Measurements from ENCODE around the gene AKAP1. TPM values are rescaled to one million over a fixed set of nuclear protein-coding genes. Genes with fewer than 3 reads are reported as not detected.

AKAP1 gene
- polyA plus RNA-seq, 1 donor from 2014 or later, result 38.7 TPM

- no peak overlapping the region for H3K4me3 ChIP-seq (ENCODE audit: low read length)
- no peak overlapping the region for H3K27ac ChIP-seq (ENCODE audit: low read length)
- H3K36me3 ChIP-seq (ENCODE audit: insufficient read depth, low read length), result no peaks in the 10 kb centered on the region
Observed at GRCh38 chr17:57106107-57106835, 21.2 kb downstream of the AKAP1 start.

More at GRCh38 chr17:57106107-57106835, 21.2 kb downstream of the AKAP1 start:
- Histone ChIP-seq H3K27me3 (ENCODE audit: insufficient read depth, low read depth, low read length) (no peaks in the 10 kb centered on the region), H3F3A (ENCODE audit: insufficient read depth, low read length, poor library complexity, severe bottlenecking) (no peaks in the 10 kb centered on the region), H3K9me2 (ENCODE audit: insufficient read depth, low read length) (no peaks in the 10 kb centered on the region), H3K9me3 (ENCODE audit: low read length) (no peaks in the 10 kb centered on the region), H2AFZ (ENCODE audit: low read depth, low read length) (no peak overlapping the region), H3K4me2 (ENCODE audit: low read length) (no peak overlapping the region), H4K20me1 (ENCODE audit: insufficient read depth) (no peaks in the 10 kb centered on the region), H3K9ac (ENCODE audit: low read length) (no peak overlapping the region), H3K79me2 (replicated peaks; ENCODE audit: insufficient read depth, low read length) (no peaks in the 10 kb centered on the region)
- TF ChIP-seq MXI1 (conservative IDR thresholded peaks at IDR 0.05; ENCODE audit: poor library complexity, severe bottlenecking) (no peak), EP300 (conservative IDR thresholded peaks at IDR 0.05; ENCODE audit: poor library complexity, severe bottlenecking) (no peak), CTCF (IDR thresholded peaks at IDR 0.05; ENCODE audit: poor library complexity, severe bottlenecking) (no peak), POLR2AphosphoS5 (IDR thresholded peaks at IDR 0.05) (no peak), TAF1 (IDR thresholded peaks at IDR 0.05; ENCODE audit: low read depth) (no peak), REST (IDR thresholded peaks at IDR 0.05; ENCODE audit: borderline replicate concordance) (no peak), EZH2 (IDR thresholded peaks at IDR 0.05; ENCODE audit: borderline replicate concordance, insufficient read depth, low read length, poor library complexity, severe bottlenecking) (no peak), SMC3 (conservative IDR thresholded peaks at IDR 0.05; ENCODE audit: poor library complexity) (no peak), RAD21 (conservative IDR thresholded peaks at IDR 0.05) (no peak)
